Measurements from ENCODE around the gene CRYBG1. TPM values are rescaled to one million over a fixed set of nuclear protein-coding genes. Genes with fewer than 3 reads are reported as not detected.

CRYBG1 gene
- total RNA-seq, 1 donor from 2014 or later: 5.8 TPM

GRCh38 chr6:106561686-106562405 lies 201.3 kb downstream of the CRYBG1 start:
- no peaks in the 10 kb centered on the region for H3K27me3 Mint-ChIP-seq
- no peaks in the 10 kb centered on the region for H3K9me3 Mint-ChIP-seq
- TF ChIP-seq CTCF (conservative IDR thresholded peaks at IDR 0.05): no peak
- H3K36me3 Mint-ChIP-seq: no peaks in the 10 kb centered on the region
- peaks cover 11% of the 10 kb centered on the region for H3K4me1 Mint-ChIP-seq (ENCODE audit: unreplicated experiment)
- H3K4me3 Mint-ChIP-seq: no peak overlapping the region
- peak overlapping the region; percentile 78 for H3K27ac Mint-ChIP-seq
- no peak for DNase-seq (ENCODE audit: extremely low spot score, unreplicated experiment)

DNA sequence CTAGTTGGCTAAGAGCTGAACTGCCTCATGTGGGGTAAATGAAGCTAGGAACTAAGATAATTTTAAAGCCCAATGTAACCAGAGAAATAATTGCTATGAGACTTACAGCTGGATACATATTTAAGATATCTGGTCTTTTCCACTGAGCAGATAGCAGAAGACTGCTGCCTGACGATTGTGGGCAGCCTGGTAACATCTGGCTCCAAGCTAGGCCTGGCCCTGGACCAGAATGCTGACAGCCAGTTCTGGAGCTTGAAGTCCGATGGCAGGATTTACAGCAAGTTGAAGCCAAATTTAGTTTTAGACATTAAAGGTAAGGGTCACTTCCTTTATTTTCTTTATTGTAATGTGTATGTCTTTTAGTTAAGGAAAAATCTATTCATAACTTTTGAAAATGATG lies 203.1 kb downstream of the CRYBG1 start:
- Mint-ChIP-seq H3K27me3 (no peaks in the 10 kb centered on the region), H3K4me3 (no peak overlapping the region), H3K4me1 (ENCODE audit: unreplicated experiment) (peaks cover 11% of the 10 kb centered on the region), H3K27ac (no peak overlapping the region), H3K36me3 (no peaks in the 10 kb centered on the region), H3K9me3 (no peaks in the 10 kb centered on the region)
- no peak for TF ChIP-seq CTCF (conservative IDR thresholded peaks at IDR 0.05)
- DNase-seq (ENCODE audit: extremely low spot score, unreplicated experiment): no peak

- Mint-ChIP-seq H3K36me3 (no peaks in the 10 kb centered on the region), H3K4me1 (ENCODE audit: unreplicated experiment) (peaks cover 11% of the 10 kb centered on the region), H3K4me3 (no peak overlapping the region)
Measured at GRCh38 chr6:106564476-106564875, 204.0 kb downstream of the CRYBG1 start.

DNA sequence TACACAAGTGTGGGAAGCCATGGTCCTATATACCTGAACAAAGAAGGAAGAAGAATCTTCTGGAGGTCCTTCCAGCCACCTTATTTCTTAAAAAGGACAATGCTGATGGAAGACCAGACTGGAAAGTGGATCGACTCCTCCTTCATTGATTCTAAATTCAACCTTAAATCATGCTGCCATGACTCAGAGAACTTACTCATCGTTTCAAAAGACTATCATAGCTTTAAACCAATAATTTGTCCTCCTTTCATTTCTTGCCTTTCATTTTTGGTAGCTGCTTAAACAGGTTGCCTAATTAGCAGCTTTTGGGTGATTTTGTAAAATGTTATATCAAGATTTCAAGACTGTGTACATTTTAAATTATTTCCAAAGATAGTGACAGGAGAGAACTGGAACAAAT lies 208.0 kb downstream of the CRYBG1 start:
- Mint-ChIP-seq H3K27ac (no peak overlapping the region), H3K4me1 (ENCODE audit: unreplicated experiment) (peaks cover 5% of the 10 kb centered on the region), H3K9me3 (no peaks in the 10 kb centered on the region), H3K27me3 (no peaks in the 10 kb centered on the region), H3K4me3 (no peak overlapping the region), H3K36me3 (peaks cover 15% of the 10 kb centered on the region)
- DNase-seq (ENCODE audit: extremely low spot score, unreplicated experiment): no peak
- no peak for TF ChIP-seq CTCF (conservative IDR thresholded peaks at IDR 0.05)

More at GRCh38 chr6:106564476-106564875, 204.0 kb downstream of the CRYBG1 start:
- no peak overlapping the region for H3K27ac Mint-ChIP-seq
- H3K9me3 Mint-ChIP-seq: no peaks in the 10 kb centered on the region
- TF ChIP-seq CTCF (conservative IDR thresholded peaks at IDR 0.05): no peak
- H3K27me3 Mint-ChIP-seq: no peaks in the 10 kb centered on the region
- DNase-seq (ENCODE audit: extremely low spot score, unreplicated experiment): no peak

GRCh38 chr6:106569428-106569827 lies 208.9 kb downstream of the CRYBG1 start:
- Mint-ChIP-seq H3K27ac (no peak overlapping the region), H3K9me3 (no peaks in the 10 kb centered on the region), H3K27me3 (no peaks in the 10 kb centered on the region), H3K4me1 (ENCODE audit: unreplicated experiment) (peaks cover 5% of the 10 kb centered on the region), H3K36me3 (peaks cover 15% of the 10 kb centered on the region), H3K4me3 (no peak overlapping the region)
- no peak for DNase-seq (ENCODE audit: extremely low spot score, unreplicated experiment)
- no peak for TF ChIP-seq CTCF (conservative IDR thresholded peaks at IDR 0.05)

All from type B pancreatic cell (in vitro differentiated cells).